ENCODE measurements around the gene ACBD4. TPM values are rescaled to one million over a fixed set of nuclear protein-coding genes. Genes with fewer than 3 reads are reported as not detected.

ACBD4 gene
- total RNA-seq, 1 experiment from 2014 or later = 7.7 TPM

- intact Hi-C loops (cut with micrococcal nuclease; ENCODE audit: unreplicated experiment) (no loop called here), in situ Hi-C loops (cut with HindIII; ENCODE audit: low pct_unique_long_range_greater_than_20kb, low sequenced_read_pairs) (no loop called here)
- TF ChIP-seq TCF7L2 (IDR thresholded peaks at IDR 0.05; ENCODE audit: low read depth, low read length) (no peak), SIN3A (IDR thresholded peaks at IDR 0.05; ENCODE audit: borderline replicate concordance, insufficient read depth, low read depth, low read length) (no peak), REST (IDR thresholded peaks at IDR 0.05; ENCODE audit: insufficient read depth in 1 of 2, low read depth in 2 of 2, low read length in 1 of 2) (no peak), POLR2AphosphoS5 (IDR thresholded peaks at IDR 0.05; ENCODE audit: low read depth, low read length) (no peak)
- TF ChIP-seq, protein P1, sequence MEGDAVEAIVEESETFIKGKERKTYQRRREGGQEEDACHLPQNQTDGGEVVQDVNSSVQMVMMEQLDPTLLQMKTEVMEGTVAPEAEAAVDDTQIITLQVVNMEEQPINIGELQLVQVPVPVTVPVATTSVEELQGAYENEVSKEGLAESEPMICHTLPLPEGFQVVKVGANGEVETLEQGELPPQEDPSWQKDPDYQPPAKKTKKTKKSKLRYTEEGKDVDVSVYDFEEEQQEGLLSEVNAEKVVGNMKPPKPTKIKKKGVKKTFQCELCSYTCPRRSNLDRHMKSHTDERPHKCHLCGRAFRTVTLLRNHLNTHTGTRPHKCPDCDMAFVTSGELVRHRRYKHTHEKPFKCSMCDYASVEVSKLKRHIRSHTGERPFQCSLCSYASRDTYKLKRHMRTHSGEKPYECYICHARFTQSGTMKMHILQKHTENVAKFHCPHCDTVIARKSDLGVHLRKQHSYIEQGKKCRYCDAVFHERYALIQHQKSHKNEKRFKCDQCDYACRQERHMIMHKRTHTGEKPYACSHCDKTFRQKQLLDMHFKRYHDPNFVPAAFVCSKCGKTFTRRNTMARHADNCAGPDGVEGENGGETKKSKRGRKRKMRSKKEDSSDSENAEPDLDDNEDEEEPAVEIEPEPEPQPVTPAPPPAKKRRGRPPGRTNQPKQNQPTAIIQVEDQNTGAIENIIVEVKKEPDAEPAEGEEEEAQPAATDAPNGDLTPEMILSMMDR (IDR thresholded peaks at IDR 0.05) = peak; percentile 90
- CTCF ChIA-PET = interaction anchor here (0.6 kb wide), 1 partner anchor 112 kb away, joined by 3 read pairs; no protein-coding TSS in a partner anchor
- no TSS peak for BruUV-seq (replicated peaks)
- no peaks in the 10 kb centered on the region for H3K9me3 ChIP-seq (ENCODE audit: control insufficient read depth, insufficient read depth, low read depth, low read length)
- H3K27ac ChIP-seq (ENCODE audit: low read length) = peak overlapping the region; percentile 83
- DNase-seq (ENCODE audit: low read depth, low spot score) = no peak
- peaks cover 48% of the 10 kb centered on the region for H3K4me1 ChIP-seq (ENCODE audit: control insufficient read depth, insufficient read depth, low read length)
- ATAC-seq = no peak
- POLR2A ChIA-PET = no interaction called here
- no peaks in the 10 kb centered on the region for H3K27me3 ChIP-seq (ENCODE audit: control insufficient read depth, insufficient read depth, low read length)
- no peaks in the 10 kb centered on the region; the same call in 1 of the 2 replicates for H3K36me3 ChIP-seq (ENCODE audit: control insufficient read depth, insufficient read depth, low read length)
- H3K4me3 ChIP-seq (ENCODE audit: low read depth in 2 of 2, low read length in 2 of 2) = peak overlapping the region; percentile 72 to 74
Measured at GRCh38 chr17:45131616-45132319, 3.7 kb upstream of the ACBD4 start.

DNA sequence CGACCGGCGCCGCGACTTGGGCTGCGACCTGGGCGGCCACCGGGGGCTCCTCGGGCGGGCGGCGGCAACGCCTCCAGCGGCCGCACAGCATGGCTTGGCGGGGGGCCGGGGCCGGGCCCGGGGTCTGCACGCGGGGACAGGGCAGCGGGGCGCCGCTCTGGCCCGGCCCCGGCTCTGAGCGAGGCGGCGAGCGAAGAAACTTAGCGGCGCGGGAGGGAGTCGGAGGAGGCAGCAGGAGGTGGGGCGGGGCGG lies 3.2 kb upstream of the ACBD4 start, which contains the start of gene PLCD3:
TSS of gene PLCD3 (minus strand) at position 196 of the 252 bp plus-strand sequence. CDS start at position 91, 105 bp downstream.
- H3K36me3 ChIP-seq (ENCODE audit: control insufficient read depth, insufficient read depth, low read length) = no peaks in the 10 kb centered on the region; the same call in 1 of the 2 replicates
- DNase-seq (ENCODE audit: low read depth, low spot score) (no peak), ATAC-seq (no peak)
- CTCF ChIA-PET = interaction anchor here (0.6 to 1.1 kb wide), 2 partner anchors 23 to 65 kb away, joined by 3 read pairs; no protein-coding TSS in a partner anchor
- TF ChIP-seq POLR2AphosphoS5 (IDR thresholded peaks at IDR 0.05; ENCODE audit: low read depth, low read length) = no peak
- no peak for TF ChIP-seq TCF7L2 (IDR thresholded peaks at IDR 0.05; ENCODE audit: low read depth, low read length)
- TF ChIP-seq, protein P1 (IDR thresholded peaks at IDR 0.05) = no peak
- no peak for TF ChIP-seq SIN3A (IDR thresholded peaks at IDR 0.05; ENCODE audit: borderline replicate concordance, insufficient read depth, low read depth, low read length)
- no peak for TF ChIP-seq REST (IDR thresholded peaks at IDR 0.05; ENCODE audit: insufficient read depth in 1 of 2, low read depth in 2 of 2, low read length in 1 of 2)
- in situ Hi-C loops (cut with HindIII; ENCODE audit: low pct_unique_long_range_greater_than_20kb, low sequenced_read_pairs) (no loop called here), intact Hi-C loops (cut with micrococcal nuclease; ENCODE audit: unreplicated experiment) (no loop called here)
- peak within 1 kb of the TSS; percentile 83 for H3K27ac ChIP-seq (ENCODE audit: low read length)
- H3K4me3 ChIP-seq (ENCODE audit: low read depth in 2 of 2, low read length in 2 of 2) = peak within 1 kb of the TSS; percentile 72 to 74
- H3K27me3 ChIP-seq (ENCODE audit: control insufficient read depth, insufficient read depth, low read length) = no peaks in the 10 kb centered on the region
- POLR2A ChIA-PET = no interaction called here
- H3K9me3 ChIP-seq (ENCODE audit: control insufficient read depth, insufficient read depth, low read depth, low read length) = no peaks in the 10 kb centered on the region
- peaks cover 44% of the 10 kb centered on the region for H3K4me1 ChIP-seq (ENCODE audit: control insufficient read depth, insufficient read depth, low read length)
- BruUV-seq (replicated peaks) = no TSS peak

Data from Panc1 (cell line).